ENCODE measurements around the gene NCBP1. TPM values are rescaled to one million over a fixed set of nuclear protein-coding genes. Genes with fewer than 3 reads are reported as not detected.

The NCBP1 gene
- total and polyA plus RNA-seq, 2 of the 4 experiments (the other 2 are of a cell fraction) = 17.8 to 46.4 TPM

- peak; percentile 93 for ATAC-seq (ENCODE audit: low read depth)
- no peaks in the 10 kb centered on the region for H3K79me1 ChIP-seq (ENCODE audit: low read depth in 1 of 2, low read length in 2 of 2)
- no TSS peak for BruUV-seq (replicated peaks)
- TF ChIP-seq MAZ (IDR thresholded peaks at IDR 0.05; ENCODE audit: borderline replicate concordance, low read depth, low read length) (no peak), CTCF (conservative IDR thresholded peaks at IDR 0.05; ENCODE audit: low read depth, low read length) (peak; percentile 85), RFX5 (IDR thresholded peaks at IDR 0.05; ENCODE audit: low read depth, low read length) (no peak), RAD21 (IDR thresholded peaks at IDR 0.05; ENCODE audit: low read length) (peak; percentile 84), BHLHE40 (IDR thresholded peaks at IDR 0.05; ENCODE audit: low read depth, low read length) (no peak), CEBPB (IDR thresholded peaks at IDR 0.05; ENCODE audit: low read depth, low read length) (no peak), MAFK (IDR thresholded peaks at IDR 0.05; ENCODE audit: low read depth, low read length) (no peak), SMC3 (IDR thresholded peaks at IDR 0.05; ENCODE audit: low read depth, low read length) (peak; percentile 95)
- ChIA-PET CTCF (interaction anchor here (0.6 to 6.6 kb wide), 26 partner anchors 8 to 741 kb away, joined by 3 to 119 read pairs (median 5); partner anchors contain the start of genes NCBP1, TDRD7, TMOD1 and TSTD2), POLR2A (ENCODE audit: unreplicated experiment) (interaction anchor here (0.9 kb wide), 1 partner anchor 130 kb away, joined by 3 read pairs; no protein-coding TSS in a partner anchor)
- no peaks in the 10 kb centered on the region; the same call in 1 of the 2 replicates for H3K9me1 ChIP-seq (ENCODE audit: insufficient read depth, low read length)
- H3K23ac ChIP-seq (ENCODE audit: low read depth, low read length) = no peak overlapping the region
- no peak overlapping the region for H2BK5ac ChIP-seq (ENCODE audit: low read depth, low read length, poor library complexity, severe bottlenecking)
- no peak overlapping the region for H2AK5ac ChIP-seq (ENCODE audit: low read depth, low read length)
- WGBS, 2 experiments (ENCODE audit: extremely low coverage in 2 of 2, insufficient read length in 1 of 2) = 0% methylated on average over 1 of the region's 11 CpGs; no CpG with 5 or more reads in 1 of the 2 experiments
- no peak overlapping the region for H2BK15ac ChIP-seq (ENCODE audit: low read depth, low read length)
- H3K4me2 ChIP-seq (ENCODE audit: low read depth, low read length) = no peak overlapping the region; the same call in 1 of the 2 replicates
- in situ Hi-C loops (cut with MboI; ENCODE audit: low sequenced_read_pairs) (no loop called here), intact Hi-C loops (cut with micrococcal nuclease) (loop anchor here (1.0 to 5.0 kb wide), 4 partner anchors 17 to 741 kb away; no protein-coding TSS in a partner anchor), dilution Hi-C loops (cut with HindIII; ENCODE audit: low sequenced_read_pairs, unreplicated experiment) (no loop called here)
- no peaks in the 10 kb centered on the region for H3K9me3 ChIP-seq (ENCODE audit: control insufficient read depth, insufficient read depth, low read length)
- no peaks in the 10 kb centered on the region for H3K27me3 ChIP-seq (ENCODE audit: control insufficient read depth, insufficient read depth, low read length)
- H2BK20ac ChIP-seq (ENCODE audit: low read depth, low read length) = no peak overlapping the region
- no peak overlapping the region for H3K18ac ChIP-seq (ENCODE audit: low read depth, low read length)
- peak overlapping the region; percentile 83 for H2AFZ ChIP-seq (replicated peaks; ENCODE audit: low read length, poor library complexity)
- no peak overlapping the region for H3K14ac ChIP-seq (replicated peaks; ENCODE audit: low read depth, low read length)
- no peak overlapping the region for H3K27ac ChIP-seq (ENCODE audit: insufficient read depth, low read length)
- peak; percentile 82 for DNase-seq
- H3K4me3 ChIP-seq (ENCODE audit: insufficient read depth, low read depth, low read length) = no peak overlapping the region
- no peak overlapping the region for H3K4ac ChIP-seq (ENCODE audit: low read depth, low read length)
- no peak overlapping the region for H4K5ac ChIP-seq (ENCODE audit: low read depth, low read length)
- H4K8ac ChIP-seq (ENCODE audit: low read depth in 2 of 2, low read length in 2 of 2) = no peak overlapping the region
- H4K20me1 ChIP-seq (ENCODE audit: insufficient read depth, low read length) = no peaks in the 10 kb centered on the region
- no peak overlapping the region for H2BK120ac ChIP-seq (ENCODE audit: low read depth, low read length)
- no peak overlapping the region for H3K9ac ChIP-seq (ENCODE audit: low read depth, low read length)
- peaks cover 21% of the 10 kb centered on the region for H3K36me3 ChIP-seq (ENCODE audit: control insufficient read depth, insufficient read depth, low read length)
- H2AK9ac ChIP-seq (replicated peaks; ENCODE audit: low read depth, low read length, poor library complexity) = no peak overlapping the region
- H4K91ac ChIP-seq (ENCODE audit: insufficient read depth, low read depth, low read length) = no peak overlapping the region
- H3K56ac ChIP-seq (ENCODE audit: extremely low read depth, insufficient read depth, low read length) = no peak overlapping the region
- no peaks in the 10 kb centered on the region; the same call in 1 of the 2 replicates for H3K4me1 ChIP-seq (ENCODE audit: control insufficient read depth, insufficient read depth, low read length)
Observed at GRCh38 chr9:97598461-97599288, 34.9 kb upstream of the NCBP1 start.
